ENCODE data around the gene CGAS.

The CGAS gene

GRCh38 chr6:73452107-73452461, at the start of gene CGAS:
TSS of gene CGAS (minus strand) at chr6:73452297. CDS start at chr6:73452181, 116 bp downstream.
- DNase-seq = peak; percentile 95

DNA sequence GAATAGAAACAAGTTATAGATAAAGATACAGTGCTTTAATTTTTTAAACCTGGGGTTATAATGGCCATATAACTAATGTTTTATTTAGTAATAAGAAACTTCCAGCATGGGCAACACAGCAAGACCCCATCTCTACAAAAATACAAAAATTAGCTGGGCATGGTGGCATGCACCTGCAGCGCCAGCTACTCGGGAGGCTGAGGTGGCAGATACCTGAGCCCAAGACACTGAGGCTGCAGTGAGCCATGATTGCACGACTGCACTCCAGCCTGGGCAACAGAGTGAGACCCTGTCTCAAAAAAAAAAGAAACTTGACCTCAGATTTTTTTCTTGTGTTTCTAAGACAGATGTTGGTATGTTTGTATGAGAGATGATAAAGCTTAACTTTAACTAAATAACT, 45.8 kb upstream of the CGAS start:
- DNase-seq = no peak

DNA sequence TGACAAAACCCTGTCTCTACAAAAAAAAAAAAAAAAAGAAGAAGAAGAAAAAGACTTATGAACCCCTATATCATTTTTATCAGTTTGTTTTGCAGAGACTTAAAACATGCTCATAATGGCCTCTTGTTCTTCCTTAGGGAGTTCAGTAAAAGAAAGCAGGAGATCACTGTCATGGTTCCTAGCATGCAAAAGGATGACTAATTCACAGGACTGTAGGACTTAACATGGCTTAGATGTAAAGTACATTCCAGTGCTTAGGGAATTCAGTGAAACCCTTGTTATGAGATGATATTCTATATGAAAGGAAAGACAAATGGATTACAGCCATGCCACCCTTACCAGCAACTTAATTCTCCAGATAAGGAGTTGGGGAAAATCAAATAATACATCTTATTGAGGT, 39.3 kb upstream of the CGAS start:
- no peak for DNase-seq

- DNase-seq = no peak
Observed at GRCh38 chr6:73487473-73487872, 35.4 kb upstream of the CGAS start.

DNA sequence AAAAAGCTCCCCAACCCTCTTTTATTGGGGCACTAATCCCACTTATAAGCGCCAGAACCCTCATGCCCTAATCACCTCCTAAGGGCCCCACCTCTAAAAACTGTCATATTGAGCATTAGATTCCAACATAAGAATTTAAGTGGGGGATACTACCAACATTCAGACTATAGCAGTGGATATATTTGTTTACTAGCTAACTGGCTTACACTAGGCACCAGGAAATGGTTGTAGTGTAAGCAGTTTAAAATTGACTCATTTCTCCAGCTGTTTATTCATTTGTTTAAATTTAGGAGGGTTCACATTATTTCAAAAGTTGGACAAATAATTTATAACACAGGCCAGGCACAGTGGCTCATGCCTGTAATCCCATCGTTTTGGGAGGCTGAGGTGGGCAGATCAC, 32.3 kb upstream of the CGAS start:
- DNase-seq = no peak

DNA sequence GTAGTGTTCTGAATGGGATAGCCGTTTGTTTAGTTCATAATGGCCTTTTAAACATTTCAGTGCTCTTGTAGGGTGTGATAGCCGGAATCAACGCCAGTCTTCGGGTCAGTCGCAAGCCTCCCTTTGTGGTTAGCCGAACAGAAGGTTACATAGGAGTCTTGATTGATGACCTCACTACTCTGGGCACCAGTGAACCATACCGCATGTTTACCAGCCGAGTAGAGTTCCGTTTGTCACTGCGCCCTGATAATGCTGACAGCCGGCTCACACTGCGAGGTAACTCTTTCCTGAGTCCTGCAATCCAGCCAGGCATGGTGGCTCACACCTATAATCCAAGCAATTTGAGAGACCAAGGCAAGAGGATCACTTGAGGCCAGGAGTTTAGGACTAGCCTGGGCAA, 29.9 kb upstream of the CGAS start:
- no peak for DNase-seq

DNA sequence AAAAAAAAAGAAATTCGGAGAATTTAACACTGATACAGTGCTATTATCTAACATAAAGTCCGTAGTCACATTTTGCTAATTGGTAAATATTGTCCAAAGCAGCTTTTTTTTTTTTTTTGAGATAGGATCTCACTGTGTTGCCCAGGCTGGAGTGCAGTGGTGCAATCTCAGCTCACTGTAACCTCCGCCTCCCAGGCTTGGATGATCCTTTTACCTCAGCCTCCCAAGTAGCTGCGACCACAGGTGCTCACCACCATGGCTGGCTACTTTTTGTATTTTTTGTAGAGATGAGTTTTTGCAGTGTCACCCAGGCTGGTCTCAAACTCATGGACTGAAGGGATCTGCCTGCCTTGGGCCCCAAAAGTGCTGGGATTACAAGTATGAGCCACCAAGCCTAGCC, 25.3 kb upstream of the CGAS start:
- DNase-seq = no peak

DNA sequence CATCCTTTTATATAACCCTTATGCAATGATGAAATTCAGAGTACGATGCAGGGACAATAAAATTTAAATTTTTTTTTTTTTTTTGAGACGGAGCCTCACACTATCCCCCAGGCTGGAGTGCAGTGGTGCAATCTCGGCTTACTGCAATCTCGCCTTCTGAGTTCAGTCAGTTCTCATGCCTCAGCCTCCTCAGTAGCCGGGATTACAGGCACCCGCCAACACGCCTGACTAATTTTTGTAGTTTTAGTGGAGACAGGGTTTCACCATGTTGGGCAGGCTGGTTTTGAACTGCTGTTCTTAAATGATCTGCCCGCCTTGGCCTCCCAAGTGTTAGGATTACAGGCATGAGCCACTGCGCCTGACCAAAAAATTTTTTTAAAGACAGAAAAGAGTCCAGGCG, 24.6 kb upstream of the CGAS start:
- DNase-seq = peak; percentile 52

DNA sequence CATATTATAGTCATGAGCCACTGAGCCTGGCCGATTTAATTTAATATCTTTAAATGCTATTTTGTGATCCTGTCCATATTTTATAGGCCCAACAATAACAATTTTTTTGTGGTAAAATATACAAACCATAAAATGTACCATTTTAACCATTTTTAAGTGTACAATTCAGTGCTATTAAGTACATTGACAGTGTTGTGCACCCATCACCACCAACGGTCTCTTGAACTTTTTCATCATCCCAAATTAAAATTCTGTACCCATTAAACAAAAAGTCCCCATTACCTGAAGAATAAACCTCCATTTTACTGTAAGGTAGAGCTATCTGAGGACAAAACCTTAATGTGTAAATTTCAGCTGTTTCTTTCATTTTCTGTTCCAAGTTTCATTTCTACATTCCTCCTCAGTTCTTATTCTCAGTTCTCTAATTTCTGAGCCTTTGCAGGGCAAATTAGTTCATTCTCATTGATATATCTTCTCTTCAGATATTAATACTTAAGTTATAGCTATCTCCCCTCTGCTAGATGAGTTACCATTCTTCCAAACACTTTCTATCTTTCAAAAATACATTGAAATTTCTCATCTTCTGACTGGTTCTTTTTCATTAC, 19.7 kb upstream of the CGAS start:
- no peak for DNase-seq

DNA sequence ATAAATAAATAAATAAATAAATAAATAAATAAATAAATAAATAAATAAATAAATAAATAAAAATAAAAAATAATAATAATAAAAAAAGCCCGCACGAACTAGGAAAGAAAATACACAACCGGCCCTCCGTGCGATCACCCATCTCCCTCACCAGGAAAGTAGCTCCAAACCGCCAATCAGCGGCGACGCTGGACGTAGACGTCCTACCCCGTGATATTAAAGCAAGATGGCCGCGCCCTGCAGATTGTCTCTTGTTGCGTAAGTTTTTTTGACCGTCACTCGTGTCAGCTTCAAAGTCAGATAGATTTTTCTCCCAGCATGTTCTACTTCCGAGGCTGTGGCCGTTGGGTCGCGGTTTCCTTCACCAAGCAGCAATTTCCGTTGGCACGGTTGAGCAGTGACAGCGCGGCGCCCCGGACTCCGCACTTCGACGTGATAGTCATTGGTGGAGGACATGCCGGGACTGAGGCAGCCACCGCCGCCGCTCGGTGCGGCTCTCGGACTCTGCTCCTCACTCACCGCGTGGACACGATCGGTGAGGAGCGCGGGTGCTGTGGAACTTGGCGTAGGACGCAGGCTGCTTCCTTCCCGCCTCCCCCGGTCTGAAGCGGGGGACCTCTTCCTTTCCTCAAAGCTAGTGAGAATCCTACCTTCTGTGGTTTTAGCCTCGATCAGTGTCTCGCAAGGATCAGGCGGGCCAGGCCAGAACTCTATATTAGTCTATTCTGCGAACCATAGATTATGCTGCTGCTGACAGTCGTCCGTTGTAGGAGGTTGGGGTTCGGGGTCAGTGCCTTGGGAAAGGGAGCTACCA, 9.6 kb upstream of the CGAS start, which contains the start of gene MTO1:
Gene MTO1 (plus strand): TSS at position 201 of the 814 bp plus-strand sequence. CDS start 118 bp downstream, at position 319.
- DNase-seq = peak; percentile 95

GRCh38 chr6:73460056-73460455, 8.0 kb upstream of the CGAS start:
- peak; percentile 41 for DNase-seq

- DNase-seq = peak; percentile 59
Observed at GRCh38 chr6:73459474-73459873, 7.4 kb upstream of the CGAS start.

DNA sequence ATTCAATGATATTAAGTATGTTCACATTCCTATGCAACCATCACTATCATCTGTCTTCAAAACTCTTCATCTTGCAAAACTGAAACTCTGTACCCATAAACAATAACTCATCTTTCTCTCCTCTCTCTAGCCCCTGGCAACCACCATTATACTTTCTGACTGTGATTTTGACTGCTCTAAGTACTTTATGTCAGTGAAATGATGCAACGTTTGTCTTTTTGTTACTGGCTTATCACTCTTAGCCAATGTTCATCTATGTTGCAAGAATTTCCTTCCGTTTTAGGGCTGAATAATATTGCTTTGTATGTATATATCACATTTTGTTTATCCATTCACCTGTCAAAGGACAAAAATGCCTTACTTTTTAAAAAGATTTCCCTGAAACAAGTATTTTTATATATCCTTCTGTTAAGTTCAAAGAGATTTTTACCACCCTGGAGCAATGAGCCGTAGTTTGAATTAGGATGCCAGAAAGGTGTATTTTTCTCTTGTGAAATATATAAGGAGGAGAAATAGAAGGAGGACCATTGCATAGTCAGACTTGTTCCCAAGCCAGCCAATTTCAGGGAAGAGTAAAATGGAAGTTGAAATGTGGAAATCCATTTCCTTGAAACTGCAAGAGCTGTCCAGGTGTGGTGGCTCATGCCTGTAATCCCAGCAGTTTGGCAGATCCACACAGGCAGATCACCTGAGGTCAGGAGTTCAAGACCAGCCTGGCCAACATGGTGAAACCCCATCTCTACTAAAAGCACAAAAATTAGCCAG, 4.0 kb upstream of the CGAS start:
- peak; percentile 83 for DNase-seq

- peak; percentile 61 for DNase-seq
Observed at GRCh38 chr6:73451223-73452106, 632 bp downstream of the CGAS start.

DNA sequence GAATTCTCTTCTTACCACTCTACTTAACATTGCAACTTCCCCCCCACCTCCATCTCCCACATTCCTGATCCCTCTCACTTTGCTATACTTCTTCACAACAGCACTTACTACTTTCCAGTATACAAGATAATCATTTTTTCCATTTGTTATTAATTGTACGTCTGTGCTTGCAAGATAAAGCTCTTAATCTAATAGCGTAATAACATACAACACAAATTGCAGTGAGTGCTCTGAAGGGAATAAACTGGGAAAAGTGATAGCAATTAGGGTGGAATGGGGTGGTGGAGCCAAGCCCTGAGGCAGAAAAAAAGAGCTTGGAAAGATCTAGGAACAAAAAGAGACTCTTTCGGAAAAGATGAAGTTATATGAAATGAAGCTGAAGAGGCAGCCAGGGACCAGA, 8.5 kb downstream of the CGAS start:
- DNase-seq = no peak

DNA sequence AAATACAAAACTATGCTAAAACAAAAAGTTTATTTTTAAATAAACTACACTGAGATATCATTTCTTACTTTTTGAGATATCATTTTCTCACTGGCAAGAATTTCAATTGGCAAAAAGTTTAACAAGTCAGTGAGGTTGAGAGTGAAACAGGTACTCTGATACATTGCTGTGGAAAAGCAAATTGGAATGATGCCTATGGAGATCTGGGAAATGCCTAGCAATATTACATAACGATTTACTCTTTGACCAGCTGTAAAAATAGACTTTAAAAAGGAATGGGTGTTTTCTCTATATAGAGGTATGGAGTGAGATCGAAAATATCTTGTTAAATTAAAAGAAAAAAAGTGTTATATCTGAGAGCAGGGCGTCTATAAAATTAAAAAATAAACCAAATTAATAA, 16.9 kb downstream of the CGAS start:
- DNase-seq = no peak

- no peak for DNase-seq
Observed at GRCh38 chr6:73421534-73421933, 30.6 kb downstream of the CGAS start.

DNA sequence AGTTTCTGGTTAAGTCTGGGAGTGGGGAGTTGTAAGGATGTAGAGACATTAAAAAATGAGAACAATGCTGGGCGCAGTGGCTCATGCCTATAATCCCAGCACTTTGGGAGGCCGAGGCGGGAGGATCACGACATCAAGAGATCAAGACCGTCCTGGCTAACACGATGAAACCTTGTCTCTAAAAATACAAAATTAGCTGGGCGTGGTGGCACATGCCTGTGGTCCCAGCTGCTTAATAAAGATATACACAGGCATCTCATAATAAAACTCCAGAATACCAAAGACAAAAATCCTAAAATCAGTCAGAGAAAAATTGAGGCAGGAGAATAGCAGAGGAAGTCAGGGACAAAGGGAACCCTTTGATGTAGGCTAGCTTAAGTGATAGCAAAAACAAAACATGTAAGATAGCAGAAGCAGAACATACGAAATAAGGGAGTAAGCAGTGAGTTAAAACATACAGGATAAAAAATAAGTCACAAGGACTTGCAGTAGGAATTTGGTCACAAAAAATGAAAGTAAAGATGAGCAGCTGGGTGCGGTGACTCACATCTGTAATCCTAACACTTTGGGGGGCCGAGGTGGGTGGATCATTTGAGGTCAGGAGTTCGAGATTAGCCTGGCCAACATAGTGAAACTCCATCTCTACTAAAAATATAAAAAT, 33.9 kb downstream of the CGAS start:
- DNase-seq = no peak

- DNase-seq = no peak
Observed at GRCh38 chr6:73413102-73413501, 39.0 kb downstream of the CGAS start.

GRCh38 chr6:73409395-73409794, 42.7 kb downstream of the CGAS start:
- no peak for DNase-seq

DNA sequence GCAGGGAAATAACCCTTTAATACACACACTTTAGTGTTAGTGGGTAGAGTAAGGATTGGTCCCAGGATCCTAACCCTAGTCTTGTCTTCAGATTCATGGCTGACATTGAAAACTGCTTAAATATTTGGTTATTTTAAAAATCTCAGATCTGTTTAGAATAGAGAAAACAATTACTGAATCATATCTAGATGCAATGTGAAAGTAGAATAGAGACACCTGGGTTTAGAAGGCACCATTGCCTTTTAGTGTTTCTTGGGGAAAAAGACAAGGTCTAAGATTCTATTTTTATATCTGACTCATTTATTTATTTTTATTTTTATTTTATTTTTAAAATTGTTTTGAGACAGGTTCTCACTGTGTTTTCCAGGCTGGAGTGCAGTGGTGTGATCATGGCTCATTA, 51.4 kb downstream of the CGAS start:
- no peak for DNase-seq

DNA sequence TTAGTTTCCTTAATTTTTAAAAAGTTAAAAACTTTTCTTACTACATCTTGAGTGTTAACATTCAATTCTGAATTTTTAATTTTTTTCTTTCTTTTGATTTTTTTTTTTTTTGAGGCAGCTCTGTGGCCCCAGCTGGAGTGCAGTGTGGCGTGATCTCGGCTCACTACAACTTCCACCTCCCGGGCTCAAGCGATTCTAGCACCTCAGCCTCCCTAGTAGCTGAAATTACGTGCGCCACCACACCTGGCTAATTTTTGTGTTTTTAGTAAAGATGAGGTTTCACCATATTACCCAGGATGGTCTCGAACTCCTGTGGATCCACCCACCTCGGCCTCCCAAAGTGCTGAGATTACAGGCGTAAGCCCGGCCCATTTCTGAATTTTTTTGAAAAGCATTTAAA, 56.2 kb downstream of the CGAS start:
- DNase-seq = no peak

Measured in activated CD4-positive, alpha-beta T cell treated with anti-CD3 and anti-CD28 coated beads, Interleukin-10, Interleukin-2, amounts not matched to agents 100 ng/mL and 50 ng/mL, durations not matched to agents 16 hours and 8 hours (primary cell).